ENCODE measurements around the gene MIX23. TPM values are rescaled to one million over a fixed set of nuclear protein-coding genes. Genes with fewer than 3 reads are reported as not detected.

MIX23 gene
- total RNA-seq, 1 experiment from 2014 or later = 76.2 TPM

DNA sequence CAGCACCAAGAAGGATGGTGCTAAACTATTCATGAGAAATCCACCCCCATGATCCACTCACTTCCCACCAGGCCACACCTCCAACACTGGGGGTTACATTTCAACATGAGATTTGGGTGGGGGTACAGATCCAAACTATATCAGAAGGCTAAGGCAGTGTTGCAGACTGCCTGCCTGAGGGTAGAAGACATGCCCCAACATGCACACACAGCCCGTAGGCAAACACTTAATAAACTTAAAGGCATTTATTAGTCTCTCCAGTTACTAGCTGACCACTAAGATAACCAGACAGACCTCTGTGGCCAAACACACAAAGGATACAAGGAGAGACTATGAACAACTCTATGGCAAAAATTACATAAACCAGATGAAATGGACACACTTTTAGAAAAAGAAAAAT lies 11.1 kb upstream of the MIX23 start:
- ChIA-PET RAD21 (ENCODE audit: low non-redundant PET in 1 of 2, low total read pairs in 2 of 2, uncharacterized antibody in 2 of 2, unreplicated experiment in 2 of 2) (no interaction called here), CTCF (interaction anchor here (1.3 to 2.8 kb wide), 2 partner anchors 285 to 634 kb away, joined by 3 to 29 read pairs; no protein-coding TSS in a partner anchor), POLR2A (no interaction called here)
- ATAC-seq (no peak), DNase-seq (ENCODE audit: low read depth, low spot score) (no peak)
- Histone ChIP-seq H4K20me1 (ENCODE audit: insufficient read depth) (no peaks in the 10 kb centered on the region), H3K4me1 (ENCODE audit: control insufficient read depth in 1 of 2, insufficient read depth in 2 of 2, low read length in 2 of 2) (peaks cover 0 to 4% of the 10 kb centered on the region in 2 experiments; a peak in 1 of 4 replicates), H2AFZ (ENCODE audit: low read depth, low read length, poor library complexity, severe bottlenecking) (no peak overlapping the region), H3K4me3 (replicated peaks in 1 of 2; ENCODE audit: low read depth in 1 of 2, low read length in 2 of 2) (no peak overlapping the region), H3K27me3 (ENCODE audit: insufficient read depth, low read length) (no peaks in the 10 kb centered on the region), H3K9ac (ENCODE audit: low read length) (no peak overlapping the region), H3K9me2 (ENCODE audit: insufficient read depth) (no peaks in the 10 kb centered on the region), H3K36me3 (ENCODE audit: control insufficient read depth in 1 of 2, insufficient read depth in 2 of 2, low read length in 2 of 2) (peaks cover 0 to 12% of the 10 kb centered on the region in 2 experiments; a peak in 3 of 4 replicates), H3K27ac (ENCODE audit: low read depth, low read length) (no peak overlapping the region), H3K9me3 (ENCODE audit: control insufficient read depth in 1 of 2, insufficient read depth in 1 of 2, low read depth in 1 of 2, low read length in 2 of 2) (no peaks in the 10 kb centered on the region), H3K79me2 (ENCODE audit: insufficient read depth, low read length) (peaks cover 47% of the 10 kb centered on the region), H3K4me2 (ENCODE audit: low read length) (no peak overlapping the region)
- BruUV-seq (replicated peaks) = no TSS peak
- intact Hi-C loops (cut with micrococcal nuclease) = no loop called here
- TF ChIP-seq JUND (IDR thresholded peaks at IDR 0.05) = no peak
- TF ChIP-seq EZH2phosphoT487 (IDR thresholded peaks at IDR 0.05; ENCODE audit: borderline replicate concordance) = no peak
- TF ChIP-seq ELF1 (IDR thresholded peaks at IDR 0.05; ENCODE audit: borderline replicate concordance, low read depth) = no peak

DNA sequence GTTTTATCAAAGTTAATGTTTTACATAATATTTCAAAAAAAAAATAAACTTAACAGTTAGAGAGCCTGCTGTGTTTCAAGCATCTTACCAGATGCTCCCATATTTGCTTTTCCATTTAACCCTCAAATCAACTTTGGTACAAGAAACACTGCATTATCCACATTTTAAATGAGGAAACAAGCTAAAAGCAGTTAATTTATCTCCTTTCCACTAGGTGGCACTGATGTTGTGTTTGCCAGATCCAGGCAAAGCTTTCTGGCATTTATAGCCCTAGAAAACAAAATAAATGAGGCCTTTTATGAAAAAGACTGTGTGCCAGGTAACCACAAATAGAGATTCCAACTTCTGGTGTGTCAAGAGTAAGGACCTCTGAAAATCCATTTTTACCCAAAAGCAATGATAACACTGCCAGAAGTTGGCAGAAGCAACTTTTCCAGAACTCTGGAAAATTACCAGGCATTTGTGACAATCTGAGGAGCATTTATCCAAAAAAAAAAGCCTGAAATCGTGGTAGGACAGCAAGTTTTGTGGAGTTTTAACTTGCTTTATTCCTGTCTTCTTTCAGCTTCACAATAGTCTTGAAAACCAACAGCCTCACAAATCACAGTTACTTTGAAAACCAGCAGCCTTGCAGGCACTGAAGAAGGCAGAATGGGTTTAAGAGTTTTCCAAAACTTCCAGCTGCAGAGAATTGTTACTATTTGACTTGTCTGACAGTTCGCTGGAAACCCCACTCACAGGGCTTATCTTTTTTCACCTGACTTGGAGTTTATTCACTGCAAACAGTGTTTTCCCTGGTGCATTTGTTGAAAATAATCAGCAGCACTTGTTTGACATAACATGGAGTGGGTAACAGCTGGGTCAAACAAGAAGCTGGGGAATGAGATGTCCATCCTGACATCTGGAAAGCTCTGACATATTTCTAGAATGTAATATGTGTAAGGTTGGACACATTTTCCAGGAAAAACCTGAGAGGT lies 10.1 kb upstream of the MIX23 start:
- Histone ChIP-seq H3K4me1 (ENCODE audit: control insufficient read depth in 1 of 2, insufficient read depth in 2 of 2, low read length in 2 of 2) (peaks cover 0 to 4% of the 10 kb centered on the region in 2 experiments; a peak in 1 of 4 replicates), H3K27me3 (ENCODE audit: insufficient read depth, low read length) (no peaks in the 10 kb centered on the region), H3K4me2 (ENCODE audit: low read length) (no peak overlapping the region), H3K9me2 (ENCODE audit: insufficient read depth) (no peaks in the 10 kb centered on the region), H3K9ac (ENCODE audit: low read length) (no peak overlapping the region), H3K9me3 (ENCODE audit: control insufficient read depth in 1 of 2, insufficient read depth in 1 of 2, low read depth in 1 of 2, low read length in 2 of 2) (no peaks in the 10 kb centered on the region), H3K79me2 (ENCODE audit: insufficient read depth, low read length) (peaks cover 49% of the 10 kb centered on the region), H3K27ac (ENCODE audit: low read depth, low read length) (no peak overlapping the region), H4K20me1 (ENCODE audit: insufficient read depth) (no peaks in the 10 kb centered on the region), H3K36me3 (ENCODE audit: control insufficient read depth in 1 of 2, insufficient read depth in 2 of 2, low read length in 2 of 2) (peaks cover 0 to 12% of the 10 kb centered on the region in 2 experiments; a peak in 3 of 4 replicates), H3K4me3 (replicated peaks in 1 of 2; ENCODE audit: low read depth in 1 of 2, low read length in 2 of 2) (no peak overlapping the region), H2AFZ (ENCODE audit: low read depth, low read length, poor library complexity, severe bottlenecking) (no peak overlapping the region)
- TF ChIP-seq SIN3A (IDR thresholded peaks at IDR 0.05; ENCODE audit: low read depth) = no peak
- TF ChIP-seq, protein P1, sequence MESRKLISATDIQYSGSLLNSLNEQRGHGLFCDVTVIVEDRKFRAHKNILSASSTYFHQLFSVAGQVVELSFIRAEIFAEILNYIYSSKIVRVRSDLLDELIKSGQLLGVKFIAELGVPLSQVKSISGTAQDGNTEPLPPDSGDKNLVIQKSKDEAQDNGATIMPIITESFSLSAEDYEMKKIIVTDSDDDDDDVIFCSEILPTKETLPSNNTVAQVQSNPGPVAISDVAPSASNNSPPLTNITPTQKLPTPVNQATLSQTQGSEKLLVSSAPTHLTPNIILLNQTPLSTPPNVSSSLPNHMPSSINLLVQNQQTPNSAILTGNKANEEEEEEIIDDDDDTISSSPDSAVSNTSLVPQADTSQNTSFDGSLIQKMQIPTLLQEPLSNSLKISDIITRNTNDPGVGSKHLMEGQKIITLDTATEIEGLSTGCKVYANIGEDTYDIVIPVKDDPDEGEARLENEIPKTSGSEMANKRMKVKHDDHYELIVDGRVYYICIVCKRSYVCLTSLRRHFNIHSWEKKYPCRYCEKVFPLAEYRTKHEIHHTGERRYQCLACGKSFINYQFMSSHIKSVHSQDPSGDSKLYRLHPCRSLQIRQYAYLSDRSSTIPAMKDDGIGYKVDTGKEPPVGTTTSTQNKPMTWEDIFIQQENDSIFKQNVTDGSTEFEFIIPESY (IDR thresholded peaks at IDR 0.05; ENCODE audit: extremely low read depth, insufficient replicate concordance, low read length) = no peak
- TF ChIP-seq ZNF274 (IDR thresholded peaks at IDR 0.05; ENCODE audit: low read depth, low read length) = no peak
- TF ChIP-seq, protein P2, sequence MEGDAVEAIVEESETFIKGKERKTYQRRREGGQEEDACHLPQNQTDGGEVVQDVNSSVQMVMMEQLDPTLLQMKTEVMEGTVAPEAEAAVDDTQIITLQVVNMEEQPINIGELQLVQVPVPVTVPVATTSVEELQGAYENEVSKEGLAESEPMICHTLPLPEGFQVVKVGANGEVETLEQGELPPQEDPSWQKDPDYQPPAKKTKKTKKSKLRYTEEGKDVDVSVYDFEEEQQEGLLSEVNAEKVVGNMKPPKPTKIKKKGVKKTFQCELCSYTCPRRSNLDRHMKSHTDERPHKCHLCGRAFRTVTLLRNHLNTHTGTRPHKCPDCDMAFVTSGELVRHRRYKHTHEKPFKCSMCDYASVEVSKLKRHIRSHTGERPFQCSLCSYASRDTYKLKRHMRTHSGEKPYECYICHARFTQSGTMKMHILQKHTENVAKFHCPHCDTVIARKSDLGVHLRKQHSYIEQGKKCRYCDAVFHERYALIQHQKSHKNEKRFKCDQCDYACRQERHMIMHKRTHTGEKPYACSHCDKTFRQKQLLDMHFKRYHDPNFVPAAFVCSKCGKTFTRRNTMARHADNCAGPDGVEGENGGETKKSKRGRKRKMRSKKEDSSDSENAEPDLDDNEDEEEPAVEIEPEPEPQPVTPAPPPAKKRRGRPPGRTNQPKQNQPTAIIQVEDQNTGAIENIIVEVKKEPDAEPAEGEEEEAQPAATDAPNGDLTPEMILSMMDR (IDR thresholded peaks at IDR 0.05 in 2 of 3, conservative IDR thresholded peaks at IDR 0.05 in 1 of 3; ENCODE audit: borderline replicate concordance in 1 of 3, insufficient read depth in 1 of 3, low read depth in 2 of 3, low read length in 2 of 3) = peak; percentile 60 to 74 (median 61); a peak in 5 of 6 replicates
- TF ChIP-seq, protein P3, sequence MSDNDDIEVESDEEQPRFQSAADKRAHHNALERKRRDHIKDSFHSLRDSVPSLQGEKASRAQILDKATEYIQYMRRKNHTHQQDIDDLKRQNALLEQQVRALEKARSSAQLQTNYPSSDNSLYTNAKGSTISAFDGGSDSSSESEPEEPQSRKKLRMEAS (IDR thresholded peaks at IDR 0.05) = no peak; the same call in 1 of the 2 replicates
- peak; percentile 72 for TF ChIP-seq RAD21 (IDR thresholded peaks at IDR 0.05; ENCODE audit: low read depth)
- CTCF ChIA-PET = interaction anchor here (0.6 to 2.8 kb wide), 17 partner anchors 10 to 866 kb away, joined by 3 to 29 read pairs (median 4); partner anchors contain the start of genes FAM162A, HSPBAP1, MIX23 and PDIA5
- ATAC-seq = no peak
- no TSS peak for BruUV-seq (replicated peaks)
- no peak for DNase-seq (ENCODE audit: low read depth, low spot score)
- RAD21 ChIA-PET (ENCODE audit: low non-redundant PET in 1 of 2, low total read pairs in 2 of 2, uncharacterized antibody in 2 of 2, unreplicated experiment in 2 of 2) = interaction anchor here in 1 of 2 experiments (1.2 kb wide), 1 partner anchor 286 kb away, joined by 3 read pairs; no protein-coding TSS in a partner anchor
- POLR2A ChIA-PET = interaction anchor here (2.0 kb wide), 1 partner anchor 9 kb away, joined by 19 read pairs; the partner anchor contains the start of genes FAM162A and MIX23
- intact Hi-C loops (cut with micrococcal nuclease) = loop anchor here (1.0 kb wide), 1 partner anchor 286 kb away; no protein-coding TSS in a partner anchor

Data from HCT116 (cell line).